Aorta (tissue), 5 donors: ENCODE measurements around the gene NGFR. TPM values are rescaled to one million over a fixed set of nuclear protein-coding genes. Genes with fewer than 3 reads are reported as not detected.
A peak's percentile ranks its signal among the peaks of the same experiment; 100 is the strongest.

Source experiments
- ATAC-seq: fragments of 200-7000 bp; cut with Tn5 transposase; one replicate; pipeline ENCODE4 v1.9.1; 2022; ENCODE audit warnings: moderate library complexity; ENCODE audit not compliant: low FRiP score
- DNase-seq, 2 donors: peaks; one replicate each; pipeline ENCODE4 v3.0.0-alpha.2; 2020
- H3K27ac ChIP-seq, 2 donors: one replicate each; pipeline ENCODE4 v1.5.1; 2013; ENCODE audit warnings: low read length in 2 of 2, mild to moderate bottlenecking in 2 of 2, moderate library complexity in 2 of 2, control low read depth in 1 of 2, inconsistent platforms in 1 of 2, low read depth in 1 of 2
- H3K27me3 ChIP-seq, 2 donors: one replicate each; pipeline ENCODE4 v1.6.1; 2013; ENCODE audit warnings: control low read depth in 1 of 2, low read length in 1 of 2, mild to moderate bottlenecking in 1 of 2, moderate library complexity in 1 of 2; ENCODE audit not compliant: insufficient read depth in 2 of 2, control insufficient read depth in 1 of 2
- H3K36me3 ChIP-seq, 2 donors: one replicate each; pipeline ENCODE4 v1.6.1; 2013; ENCODE audit warnings: control low read depth in 1 of 2, low read length in 1 of 2, mild to moderate bottlenecking in 1 of 2; ENCODE audit not compliant: insufficient read depth in 2 of 2, control insufficient read depth in 1 of 2
- H3K4me1 ChIP-seq, 2 donors: one replicate each; pipeline ENCODE4 v1.6.1; 2013; ENCODE audit warnings: low read length in 2 of 2, control low read depth in 1 of 2, mild to moderate bottlenecking in 1 of 2, moderate library complexity in 1 of 2; ENCODE audit not compliant: insufficient read depth in 2 of 2, control insufficient read depth in 1 of 2
- H3K4me3 ChIP-seq, 2 donors: one replicate each; pipeline ENCODE4 v1.5.1; 2013; ENCODE audit warnings: low read length in 2 of 2, control low read depth in 1 of 2, mild to moderate bottlenecking in 1 of 2
- H3K9me3 ChIP-seq: one replicate; pipeline ENCODE4 v1.6.1; 2013; ENCODE audit warnings: mild to moderate bottlenecking, low read length; ENCODE audit not compliant: control insufficient read depth
- WGBS, 2 donors: extraction: QIAGEN DNeasy Blood & Tissue Kit; methylation state at CpG; one replicate each; pipeline ENCODE4 v1.1.7; 2013; 5-methylcytosine and 5-hydroxymethylcytosine counted together
- intact Hi-C, 2 donors: fragments of 100-400 bp; cut with DNase I; formaldehyde crosslinking; loops; one replicate each; pipeline versions ENCODE4 v1.14.2 to v1.15.0; 2022
- long read RNA-seq, 2 donors: library from polyadenylated mRNA; unstranded; transcript quantifications; one replicate each; pipeline ENCODE4 v2.0.0, GENCODE V29; 2020 to 2021
- polyA plus RNA-seq, 2 donors: library from polyadenylated mRNA; stranded (reverse); fragments of 200-250 nt; gene quantifications; one replicate each; pipeline ENCODE4 v1.2.3, GENCODE V29; 2013
- total RNA-seq, 2 donors: library from RNA; stranded (reverse); fragmentation: NEBNext Ultra II Directional; extraction: Animal tissue kit (Norgen Biotek cat#: 25700); gene quantifications; one replicate each; pipeline ENCODE4 v1.2.1, GENCODE V29; 2021
- donor health status: healthy with polysubstance abuse.
- donor health status: Bipolar disorder and iron deficiency.
- donor health status: DM: no; HTN: no; CAD: no.
- donor health status: DM: no; HTN: no; CAD: no.
- donor health status: DM: yes; HTN: yes; CAD: no.

The NGFR gene
- 10 to 100 TPM; 36.9 to 55.7 TPM for total RNA-seq
- polyA plus RNA-seq, result 1 to 10 TPM in 1 of 2 donors, under 1 TPM in 1; 0.75 to 1.4 TPM
- long read RNA-seq, donor 1, transcript NGFR-201 (6 exons, 3,417 nt), result major isoform, 17 of 66 reads
- long read RNA-seq, donor 1, partial matches to known transcripts, result 47 of 66 reads
- long read RNA-seq, donor 1, other reads (novel, unspliced or antisense), result 2 of 66 reads
- long read RNA-seq, donor 2, transcript NGFR-201 (6 exons, 3,417 nt), result major isoform, 17 of 50 reads
- long read RNA-seq, donor 2, partial matches to known transcripts, result 33 of 50 reads
- long read RNA-seq, donor 2, other reads (novel, unspliced or antisense), result 0 of 50 reads

GRCh38 chr17:49494986-49495841, at the start of gene NGFR:
Gene NGFR, plus strand, starts transcription at chr17:49495293. Its CDS starts 125 bp downstream, at chr17:49495418.
- intact Hi-C loops, result loop anchor here in 1 of 2 donors (5.0 kb wide), 1 partner anchor 62 kb away; no protein-coding TSS in a partner anchor
- ATAC-seq (peak; percentile 72), DNase-seq (peak in 1 of 2 donors; percentile 84)
- WGBS, 2 donors, result 0 to 1% methylated on average over 51 to 79 of the region's 79 CpGs
- Histone ChIP-seq H3K27ac (no peak within 1 kb of the TSS), H3K9me3 (no peaks in the 10 kb centered on the region), H3K4me3 (peak within 1 kb of the TSS; percentile 6 to 23), H3K27me3 (no peaks in the 10 kb centered on the region), H3K36me3 (no peaks in the 10 kb centered on the region), H3K4me1 (no peaks in the 10 kb centered on the region)

GRCh38 chr17:49445591-49445990, 49.5 kb upstream of the NGFR start:
- Histone ChIP-seq H3K27ac (no peak overlapping the region), H3K9me3 (no peaks in the 10 kb centered on the region), H3K27me3 (no peaks in the 10 kb centered on the region), H3K4me1 (no peaks in the 10 kb centered on the region), H3K36me3 (no peaks in the 10 kb centered on the region), H3K4me3 (no peak overlapping the region)
- no peak for ATAC-seq
- intact Hi-C loops, result no loop called here
- WGBS, 2 donors, result 81 to 82% methylated on average over 7 of the region's 7 CpGs
- peak in 1 of 2 donors; percentile 39 for DNase-seq

- ATAC-seq (no peak), DNase-seq (peak in 1 of 2 donors; percentile 37)
- WGBS, 2 donors, result 88% methylated on average over 9 of the region's 9 CpGs
- no peaks in the 10 kb centered on the region for H3K36me3 ChIP-seq
- H3K27ac ChIP-seq, result no peak overlapping the region
- intact Hi-C loops, result no loop called here
- H3K9me3 ChIP-seq, result no peaks in the 10 kb centered on the region
- no peak overlapping the region for H3K4me3 ChIP-seq
- H3K4me1 ChIP-seq, result no peaks in the 10 kb centered on the region
- no peaks in the 10 kb centered on the region for H3K27me3 ChIP-seq
Measured at GRCh38 chr17:49447628-49448302, 47.3 kb upstream of the NGFR start.

- Histone ChIP-seq H3K27me3 (no peaks in the 10 kb centered on the region), H3K9me3 (no peaks in the 10 kb centered on the region), H3K27ac (no peak overlapping the region), H3K36me3 (no peaks in the 10 kb centered on the region), H3K4me1 (no peaks in the 10 kb centered on the region), H3K4me3 (no peak overlapping the region)
- DNase-seq, result no peak
- no peak for ATAC-seq
- intact Hi-C loops, result no loop called here
- 88 to 89% methylated on average over 4 of the region's 4 CpGs for WGBS, 2 donors
Measured at GRCh38 chr17:49450181-49450580, 44.9 kb upstream of the NGFR start.

GRCh38 chr17:49450735-49451134, 44.4 kb upstream of the NGFR start:
- WGBS, 2 donors, result 74 to 75% methylated on average over 3 of the region's 3 CpGs
- Histone ChIP-seq H3K36me3 (no peaks in the 10 kb centered on the region), H3K4me1 (no peaks in the 10 kb centered on the region), H3K9me3 (no peaks in the 10 kb centered on the region), H3K27ac (no peak overlapping the region), H3K27me3 (no peaks in the 10 kb centered on the region), H3K4me3 (no peak overlapping the region)
- no peak for ATAC-seq
- intact Hi-C loops, result no loop called here
- DNase-seq, result no peak

- ATAC-seq (no peak), DNase-seq (no peak)
- Histone ChIP-seq H3K36me3 (no peaks in the 10 kb centered on the region), H3K4me3 (no peak overlapping the region), H3K9me3 (no peaks in the 10 kb centered on the region), H3K4me1 (no peaks in the 10 kb centered on the region), H3K27ac (no peak overlapping the region), H3K27me3 (no peaks in the 10 kb centered on the region)
- intact Hi-C loops, result no loop called here
- 67 to 70% methylated on average over 5 of the region's 5 CpGs for WGBS, 2 donors
Measured at GRCh38 chr17:49452201-49452600, 42.9 kb upstream of the NGFR start.

GRCh38 chr17:49452661-49453060, 42.4 kb upstream of the NGFR start:
- H3K4me1 ChIP-seq, result no peaks in the 10 kb centered on the region
- ATAC-seq, result no peak
- no peak overlapping the region for H3K4me3 ChIP-seq
- H3K9me3 ChIP-seq, result no peaks in the 10 kb centered on the region
- WGBS, 2 donors, result 96 to 98% methylated on average over 5 of the region's 5 CpGs
- no peaks in the 10 kb centered on the region for H3K27me3 ChIP-seq
- no peak overlapping the region for H3K27ac ChIP-seq
- DNase-seq, result peak in 1 of 2 donors; percentile 11
- intact Hi-C loops, result no loop called here
- H3K36me3 ChIP-seq, result no peaks in the 10 kb centered on the region

- H3K27me3 ChIP-seq, result no peaks in the 10 kb centered on the region
- H3K9me3 ChIP-seq, result no peaks in the 10 kb centered on the region
- ATAC-seq (no peak), DNase-seq (no peak)
- no peaks in the 10 kb centered on the region for H3K36me3 ChIP-seq
- intact Hi-C loops, result no loop called here
- 57 to 64% methylated on average over 5 of the region's 5 CpGs for WGBS, 2 donors
- no peaks in the 10 kb centered on the region for H3K4me1 ChIP-seq
- H3K27ac ChIP-seq, result no peak overlapping the region
- no peak overlapping the region for H3K4me3 ChIP-seq
Measured at GRCh38 chr17:49454050-49454449, 41.0 kb upstream of the NGFR start.
